K562 (cell line): ENCODE results near the gene POLR3K. TPM values are rescaled to one million over a fixed set of nuclear protein-coding genes. Genes with fewer than 3 reads are reported as not detected.

Source experiments
- ARID4B ChIP-seq: sonication (generic); formaldehyde crosslinking; IDR thresholded peaks from 2 replicates; pipeline ENCODE4 v1.8.0; 2022; ENCODE audit warnings: mild to moderate bottlenecking, missing genetic modification reagents
- C11orf30 ChIP-seq: fragments of 450-650 bp; IDR thresholded peaks from 2 replicates; pipeline ENCODE4 v1.6.1; 2016; ENCODE audit warnings: low read depth, mild to moderate bottlenecking
- DIDO1 ChIP-seq: fragments of 450-650 bp; IDR thresholded peaks from 2 replicates; pipeline ENCODE4 v1.6.1; 2016; ENCODE audit warnings: low read depth, missing biosample characterization, missing genetic modification characterization
- E2F6 ChIP-seq, 2 experiments: IDR thresholded peaks; 2 replicates each; pipeline ENCODE4 v1.6.1; 2011; ENCODE audit warnings: borderline replicate concordance in 1 of 2, control low read depth in 1 of 2, low read depth in 1 of 2, low read length in 1 of 2, mild to moderate bottlenecking in 1 of 2, mixed read lengths in 1 of 2, moderate library complexity in 1 of 2; ENCODE audit not compliant: insufficient read depth in 1 of 2, insufficient read length in 1 of 2, poor library complexity in 1 of 2, severe bottlenecking in 1 of 2; ENCODE audit errors: extremely low read depth in 1 of 2
- HNRNPK ChIP-seq: fragments of 200-400 bp; formaldehyde crosslinking; IDR thresholded peaks from one replicate; pipeline ENCODE4 v1.6.1; 2018; ENCODE audit warnings: mild to moderate bottlenecking, low read depth, low read length; ENCODE audit not compliant: poor library complexity, severe bottlenecking
- SIN3A ChIP-seq, 2 experiments: fragments of 150-350 bp in 1 of 2; IDR thresholded peaks; 2 replicates each; pipeline ENCODE4 v1.6.1; 2011 to 2016; ENCODE audit warnings: borderline replicate concordance in 2 of 2, low read depth in 2 of 2, low read length in 2 of 2, mild to moderate bottlenecking in 2 of 2, moderate library complexity in 2 of 2; ENCODE audit not compliant: control insufficient read depth in 1 of 2
- ZFX ChIP-seq: sonication (generic); formaldehyde crosslinking; IDR thresholded peaks from 2 replicates; pipeline ENCODE4 v1.8.0; 2022; ENCODE audit warnings: mild to moderate bottlenecking, missing genetic modification reagents, moderate library complexity
- ZNF318 ChIP-seq, 2 experiments: fragments of 450-650 bp; IDR thresholded peaks; 2 replicates each; pipeline ENCODE4 v1.6.1; 2016; ENCODE audit warnings: mild to moderate bottlenecking in 2 of 2, borderline replicate concordance in 1 of 2, low read depth in 1 of 2, moderate library complexity in 1 of 2
- polyA plus RNA-seq, 8 experiments: library from polyadenylated mRNA; depleted of rRNA in 4 of 8; stranded (reverse) in 5 of 8; unstranded in 3 of 8; fragments of >200 nt; fragmentation: Nextera tagmentation in 2 of 8; fragmentation: Illumina TruSeq in 1 of 8; extraction: Ambion mirVana in 2 of 8; extraction: Trizol in 1 of 8; gene quantifications; 2 replicates each; pipeline versions ENCODE4 v1.2.1 to v1.2.3, GENCODE V29; 2011 to 2014; ENCODE audit warnings: inconsistent platforms in 1 of 8, missing spikeins in 1 of 8
- total RNA-seq, 7 experiments: library from RNA; depleted of rRNA in 6 of 7; stranded (reverse); fragments of >200 nt in 6 of 7; fragmentation: Illumina TruSeq in 2 of 7; extraction: Trizol in 2 of 7; gene quantifications; 2 replicates each; pipeline versions ENCODE4 v1.2.1 to v1.2.3, GENCODE V29; 2011 to 2021; ENCODE audit warnings: low replicate concordance in 1 of 7

POLR3K gene
- total and polyA plus RNA-seq, 9 of the 15 experiments (the other 6 are each of a cell fraction or from before 2014, with no cell fraction given), result 42.1 to 315 (median 86.7) TPM

- TF ChIP-seq E2F6 (IDR thresholded peaks at IDR 0.05; ENCODE audit: borderline replicate concordance in 1 of 2, extremely low read depth in 1 of 2, insufficient read depth in 1 of 2, insufficient read length in 1 of 2, low read depth in 1 of 2, low read length in 1 of 2, poor library complexity in 1 of 2, severe bottlenecking in 1 of 2) (peak in 1 of 2 experiments; percentile 22), ARID4B (CRISPR knock-in tag) (0 out of 2 replicates have a peak, but pooled peaks have one; percentile 50), DIDO1 (tag) (no peak), HNRNPK (no peak), ZNF318 (IDR thresholded peaks at IDR 0.05; ENCODE audit: borderline replicate concordance in 1 of 2, low read depth in 1 of 2) (no peak), C11orf30 (no peak), SIN3A (IDR thresholded peaks at IDR 0.05; ENCODE audit: borderline replicate concordance in 2 of 2, control insufficient read depth in 1 of 2, low read depth in 2 of 2, low read length in 2 of 2) (0 out of 4 replicates have a peak, but pooled peaks of 1 of the 2 experiments have one; percentile 22), ZFX (peak; percentile 30)
Measured at GRCh38 chr16:71540-72401, 18.4 kb upstream of the POLR3K start (continued).
